HepG2 (cell line): ENCODE measurements around the gene TBCD. TPM values are rescaled to one million over a fixed set of nuclear protein-coding genes. Genes with fewer than 3 reads are reported as not detected.
A peak's percentile ranks its signal among the peaks of the same experiment; 100 is the strongest.

Experiments used
- ATAC-seq: fragments of 200-7000 bp; cut with Tn5 transposase; 3 replicates; pipeline ENCODE4 v1.9.1; 2020; ENCODE audit warnings: mild to moderate bottlenecking, moderate library complexity
- BruUV-seq: library from RNA; stranded (reverse); fragments of 400-500 nt; replicated peaks from 2 replicates; lab custom pipeline; 2021; lab: Mats Ljungman, UMichigan
- CTCF ChIA-PET: fragments of 300-600 bp; formaldehyde crosslinking; extraction: SDS; loops from one replicate; lab custom pipeline; 2021; ENCODE audit warnings: low total read pairs, inconsistent platforms, low intra/inter-chr PET ratio; lab: Yijun Ruan, JAX
- POLR2A ChIA-PET: fragments of 350-600 bp; sonication (Branson Sonifier 250); formaldehyde crosslinking; loops from one replicate; lab custom pipeline; 2020; ENCODE audit warnings: antibody characterized with exemption, inconsistent platforms; lab: Yijun Ruan, JAX
- DNase-seq: peaks from one replicate; pipeline ENCODE4 v3.0.0-alpha.2; 2015; ENCODE audit warnings: low spot score
- FAIRE-seq: peaks from 3 replicates; lab custom pipeline; 2011; peaks lifted over from hg19 to GRCh38; lab: Jason Lieb, UNC
- H2AFZ ChIP-seq: one replicate; pipeline ENCODE4 v1.6.1; 2011; ENCODE audit warnings: low read length, inconsistent platforms
- H3K27ac ChIP-seq: fragments of 300-600 bp; 3 replicates; pipeline ENCODE4 v1.8.0; 2011; ENCODE audit warnings: mixed run types, mild to moderate bottlenecking, mixed read lengths, low read length, inconsistent platforms; ENCODE audit not compliant: insufficient read depth; ENCODE audit errors: extremely low read length
- H3K27me3 ChIP-seq, 2 experiments: fragments of 200-600 bp in 1 of 2; 2 replicates in 1 of 2; 3 replicates in 1 of 2; pipeline versions ENCODE4 v1.6.0 to v1.8.0; 2011; ENCODE audit warnings: low read length in 2 of 2, mild to moderate bottlenecking in 2 of 2, moderate library complexity in 2 of 2, inconsistent platforms in 1 of 2; ENCODE audit not compliant: insufficient read depth in 2 of 2, control insufficient read depth in 1 of 2
- H3K36me3 ChIP-seq, 2 experiments: fragments of 200-600 bp in 1 of 2; replicated peaks in 1 of 2; 2 replicates in 1 of 2; 3 replicates in 1 of 2; pipeline versions ENCODE4 v1.5.1 to v1.8.0; 2011; ENCODE audit warnings: low read length in 2 of 2, inconsistent platforms in 1 of 2; ENCODE audit not compliant: insufficient read depth in 2 of 2, control insufficient read depth in 1 of 2
- H3K4me1 ChIP-seq: 2 replicates; pipeline ENCODE4 v1.5.1; 2012; ENCODE audit warnings: low read length, inconsistent platforms; ENCODE audit not compliant: insufficient read depth
- H3K4me2 ChIP-seq: 2 replicates; pipeline ENCODE4 v1.6.0; 2011; ENCODE audit warnings: low read depth, low read length, inconsistent platforms
- H3K4me3 ChIP-seq, 3 experiments: fragments of 200-600 bp in 1 of 3; sonication (generic), shearing (Covaris generic) in 1 of 3; replicated peaks in 1 of 3; 2 replicates each; pipeline ENCODE4 v1.5.1; 2011 to 2016; ENCODE audit warnings: low read length in 3 of 3, inconsistent platforms in 2 of 3, low read depth in 2 of 3, mild to moderate bottlenecking in 2 of 3, control low read depth in 1 of 3, mixed read lengths in 1 of 3; ENCODE audit not compliant: insufficient read depth in 1 of 3
- H3K79me2 ChIP-seq: one replicate; pipeline ENCODE4 v1.6.1; 2011; ENCODE audit warnings: low read length, inconsistent platforms; ENCODE audit not compliant: insufficient read depth
- H3K9ac ChIP-seq: 2 replicates; pipeline ENCODE4 v1.6.0; 2011; ENCODE audit warnings: mild to moderate bottlenecking, low read depth, low read length, inconsistent platforms; ENCODE audit not compliant: insufficient read depth
- H3K9me3 ChIP-seq: 2 replicates; pipeline ENCODE4 v1.5.1; 2012; ENCODE audit warnings: mild to moderate bottlenecking, low read length
- H4K20me1 ChIP-seq: 2 replicates; pipeline ENCODE4 v1.6.0; 2011; ENCODE audit warnings: inconsistent platforms, mild to moderate bottlenecking, low read length, moderate library complexity; ENCODE audit not compliant: insufficient read depth
- AGO2 ChIP-seq: fragments of 200-400 bp; formaldehyde crosslinking; optimal IDR thresholded peaks from 2 replicates; pipeline ENCODE3; 2017; ENCODE audit warnings: mild to moderate bottlenecking, low read depth, low read length, moderate library complexity
- CTCF ChIP-seq: sonication (generic); formaldehyde crosslinking; IDR thresholded peaks from 2 replicates; pipeline ENCODE4 v1.5.0; 2020; ENCODE audit warnings: mild to moderate bottlenecking, missing genetic modification reagents, moderate library complexity
- GTF3A ChIP-seq: sonication (generic); formaldehyde crosslinking; conservative IDR thresholded peaks from 2 replicates; pipeline ENCODE4 v1.4.0; 2020; ENCODE audit warnings: mild to moderate bottlenecking, missing genetic modification reagents
- JUNB ChIP-seq: sonication (generic); formaldehyde crosslinking; IDR thresholded peaks from 2 replicates; pipeline ENCODE4 v1.8.0; 2022; ENCODE audit warnings: missing genetic modification reagents, mild to moderate bottlenecking, borderline replicate concordance
- MEIS2 ChIP-seq: sonication (generic); formaldehyde crosslinking; IDR thresholded peaks from 2 replicates; pipeline ENCODE4 v1.9.0; 2021; ENCODE audit warnings: mild to moderate bottlenecking, missing genetic modification reagents
- NFE2L2 ChIP-seq: fragments of 150-350 bp; IDR thresholded peaks from 2 replicates; pipeline ENCODE4 v1.6.1; 2014; ENCODE audit warnings: low read length
- SRF ChIP-seq: IDR thresholded peaks from 2 replicates; pipeline ENCODE4 v1.6.1; 2011; ENCODE audit warnings: mild to moderate bottlenecking, low read depth, low read length, moderate library complexity
- SUZ12 ChIP-seq: fragments of 150-350 bp; IDR thresholded peaks from 2 replicates; pipeline ENCODE4 v1.6.1; 2014; ENCODE audit warnings: low read depth, low read length
- ZNF335 ChIP-seq: sonication (generic); formaldehyde crosslinking; IDR thresholded peaks from 2 replicates; pipeline ENCODE4 v1.4.0; 2020; ENCODE audit warnings: missing genetic modification reagents
- ZNF670 ChIP-seq: sonication (generic); formaldehyde crosslinking; IDR thresholded peaks from 2 replicates; pipeline ENCODE4 v1.8.0; 2022; ENCODE audit warnings: mild to moderate bottlenecking, missing genetic modification reagents, borderline replicate concordance
- ZNF75D ChIP-seq: sonication (generic); formaldehyde crosslinking; IDR thresholded peaks from 2 replicates; pipeline ENCODE4 v1.8.1; 2023; ENCODE audit warnings: missing genetic modification reagents, mild to moderate bottlenecking, borderline replicate concordance
- WGBS: methylation state at CpG from one replicate; pipeline ENCODE4 v1.1.6; 2017; ENCODE audit warnings: low lambda C conversion rate; 5-methylcytosine and 5-hydroxymethylcytosine counted together
- in situ Hi-C: cut with HindIII; loops from 2 replicates; pipeline ENCODE4 v1.10.0; 2017; ENCODE audit warnings: low pct_unique_long_range_greater_than_20kb; ENCODE audit not compliant: extremely low pct_ligation_motif_present
- intact Hi-C: fragments of 100-400 bp; cut with micrococcal nuclease; formaldehyde crosslinking; loops from one replicate; pipeline ENCODE4 v1.10.0; 2022; ENCODE audit not compliant: unreplicated experiment
- polyA plus RNA-seq, 8 experiments: library from polyadenylated mRNA; depleted of rRNA in 3 of 8; stranded (reverse) in 7 of 8; unstranded in 1 of 8; fragments of >200 nt; fragmentation: Illumina TruSeq in 4 of 8; extraction: Trizol in 4 of 8; gene quantifications; 2 replicates each; pipeline versions ENCODE4 v1.2.1 to v1.2.3, GENCODE V29; 2011 to 2016; ENCODE audit warnings: low read depth in 4 of 8, missing spikeins in 1 of 8, mixed read lengths in 1 of 8; ENCODE audit not compliant: insufficient read depth in 1 of 8
- total RNA-seq, 5 experiments: library from RNA; depleted of rRNA; stranded (reverse); fragments of >200 nt; fragmentation: Illumina TruSeq; extraction: Trizol; gene quantifications; 2 replicates each; pipeline ENCODE4 v1.2.3, GENCODE V29; 2016; ENCODE audit warnings: low read depth in 1 of 5

The TBCD gene
- total and polyA plus RNA-seq, 2 of the 13 experiments (the other 11 are each of a cell fraction or from before 2014, with no cell fraction given), result 33.9 to 54.8 TPM

DNA sequence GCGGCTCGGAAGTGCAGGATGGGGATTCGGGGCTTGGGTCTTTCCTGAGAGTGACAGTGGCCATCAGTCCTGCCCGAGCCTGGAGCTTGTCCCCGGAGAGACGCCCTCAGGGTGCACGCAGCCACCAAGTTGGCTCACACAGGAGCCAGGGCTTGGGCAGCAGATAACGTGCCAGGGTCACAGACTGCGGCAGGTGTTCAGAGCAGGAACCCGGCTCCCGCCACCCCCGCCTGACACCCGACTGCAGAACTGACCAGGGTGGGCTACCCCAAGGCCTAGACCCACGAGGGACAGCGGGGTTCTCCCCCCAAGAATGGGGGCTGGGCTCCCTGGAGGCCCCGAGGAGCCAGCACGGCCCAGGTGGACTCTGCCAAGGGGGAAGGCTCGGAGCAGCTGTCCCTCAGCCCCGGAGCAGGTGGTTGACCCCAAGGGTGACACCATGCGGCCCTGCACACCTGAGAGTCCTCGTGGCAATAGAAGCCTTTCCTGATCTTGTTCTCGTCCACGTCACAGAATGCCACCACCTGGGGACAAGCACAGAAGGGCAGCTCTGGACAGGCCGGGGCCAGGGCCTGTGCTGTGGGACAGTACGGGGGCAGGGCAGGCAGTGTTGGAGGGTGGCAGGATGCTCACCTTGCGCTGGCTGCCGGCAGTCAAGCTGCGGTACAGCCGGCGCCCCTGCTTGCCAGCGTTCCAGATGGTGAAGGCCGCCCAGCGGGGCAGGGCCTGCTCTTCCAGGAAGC lies 205.0 kb downstream of the TBCD start:
- CTCF ChIA-PET, result no interaction called here
- no peak overlapping the region for H3K4me3 ChIP-seq
- in situ Hi-C loops (no loop called here), intact Hi-C loops (no loop called here)
- H3K9ac ChIP-seq, result no peak overlapping the region
- WGBS, result 94% methylated on average over 26 of the region's 33 CpGs
- no peak for FAIRE-seq
- no peaks in the 10 kb centered on the region for H3K27me3 ChIP-seq
- TF ChIP-seq ZNF75D (CRISPR knock-in tag) (no peak), AGO2 (peak; percentile 65)
- H4K20me1 ChIP-seq, result no peaks in the 10 kb centered on the region
- no peaks in the 10 kb centered on the region for H3K9me3 ChIP-seq
- H3K36me3 ChIP-seq, result peaks cover 0 to 4% of the 10 kb centered on the region in 2 experiments; a peak in 3 of 5 replicates
- no peaks in the 10 kb centered on the region for H3K4me1 ChIP-seq
- POLR2A ChIA-PET, result no interaction called here
- peak; percentile 16; the same call in 2 of the 3 replicates for ATAC-seq
- no peak overlapping the region for H3K27ac ChIP-seq
- no peaks in the 10 kb centered on the region for H3K79me2 ChIP-seq
- no TSS peak for BruUV-seq
- no peak overlapping the region for H3K4me2 ChIP-seq
- H2AFZ ChIP-seq, result no peak overlapping the region
- DNase-seq, result no peak

DNA sequence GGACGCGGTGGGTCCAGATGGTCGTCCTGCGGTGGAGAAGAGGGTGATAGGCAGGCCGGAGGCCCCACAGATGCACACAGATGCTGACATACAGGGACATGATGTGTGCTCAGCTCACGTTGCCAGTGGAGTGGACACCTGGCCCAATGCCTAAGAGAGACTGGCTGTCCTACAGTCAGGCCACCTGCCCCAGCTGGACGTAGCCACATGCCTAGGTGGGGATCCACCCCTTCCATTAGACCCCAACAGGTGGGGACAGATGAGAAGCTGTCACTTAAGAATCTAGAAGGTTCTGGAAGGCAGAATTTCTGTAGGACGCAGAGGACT lies 205.6 kb downstream of the TBCD start:
- H3K4me2 ChIP-seq, result no peak overlapping the region
- H3K79me2 ChIP-seq, result no peaks in the 10 kb centered on the region
- no TSS peak for BruUV-seq
- ChIA-PET CTCF (no interaction called here), POLR2A (no interaction called here)
- FAIRE-seq, result no peak
- no peak overlapping the region for H3K4me3 ChIP-seq
- intact Hi-C loops (no loop called here), in situ Hi-C loops (no loop called here)
- H3K9me3 ChIP-seq, result no peaks in the 10 kb centered on the region
- H3K4me1 ChIP-seq, result no peaks in the 10 kb centered on the region
- WGBS, result 98% methylated on average over 6 of the region's 8 CpGs
- no peak for ATAC-seq
- no peaks in the 10 kb centered on the region for H3K27me3 ChIP-seq
- no peak for DNase-seq
- H2AFZ ChIP-seq, result no peak overlapping the region
- H3K27ac ChIP-seq, result no peak overlapping the region
- no peak for TF ChIP-seq MEIS2 (CRISPR knock-in tag)
- no peak for TF ChIP-seq ZNF335
- TF ChIP-seq ZNF670 (CRISPR knock-in tag), result no peak
- TF ChIP-seq SUZ12, result no peak
- TF ChIP-seq GTF3A (CRISPR knock-in tag), result no peak
- no peak for TF ChIP-seq JUNB
- no peak for TF ChIP-seq CTCF (CRISPR knock-in tag)
- no peak for TF ChIP-seq SRF
- TF ChIP-seq NFE2L2, result no peak
- H4K20me1 ChIP-seq, result no peaks in the 10 kb centered on the region
- no peak overlapping the region for H3K9ac ChIP-seq
- peaks cover 0 to 4% of the 10 kb centered on the region in 2 experiments; a peak in 2 of 5 replicates for H3K36me3 ChIP-seq
